IPS DF 19.7 (cell line): Measurements from ENCODE around the gene PTPRB.

Experiments
- DNase-seq: peaks from one replicate; pipeline ENCODE4 v3.0.0-alpha.2; 2013; ENCODE audit warnings: low read depth, low spot score

PTPRB gene

DNA sequence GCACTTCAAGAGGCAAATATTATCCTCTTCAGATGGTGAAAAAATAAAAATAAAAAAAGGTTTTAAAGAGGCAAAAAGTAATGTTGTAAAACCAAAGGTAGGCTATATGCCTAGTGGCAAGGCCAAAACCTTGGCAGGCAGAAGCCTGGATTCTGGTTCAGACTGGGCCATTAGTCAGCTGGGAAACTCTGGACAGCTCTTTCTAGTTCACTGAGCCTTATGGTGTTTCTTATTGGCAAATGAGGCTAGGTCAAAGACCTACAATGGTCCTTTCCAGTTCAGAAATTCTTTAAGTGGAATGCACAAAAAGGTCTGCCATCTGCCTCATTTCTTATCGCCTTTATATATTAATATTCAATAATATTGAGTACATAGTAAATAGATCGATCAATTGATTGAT, 44.6 kb downstream of the PTPRB start:
- no peak for DNase-seq

DNA sequence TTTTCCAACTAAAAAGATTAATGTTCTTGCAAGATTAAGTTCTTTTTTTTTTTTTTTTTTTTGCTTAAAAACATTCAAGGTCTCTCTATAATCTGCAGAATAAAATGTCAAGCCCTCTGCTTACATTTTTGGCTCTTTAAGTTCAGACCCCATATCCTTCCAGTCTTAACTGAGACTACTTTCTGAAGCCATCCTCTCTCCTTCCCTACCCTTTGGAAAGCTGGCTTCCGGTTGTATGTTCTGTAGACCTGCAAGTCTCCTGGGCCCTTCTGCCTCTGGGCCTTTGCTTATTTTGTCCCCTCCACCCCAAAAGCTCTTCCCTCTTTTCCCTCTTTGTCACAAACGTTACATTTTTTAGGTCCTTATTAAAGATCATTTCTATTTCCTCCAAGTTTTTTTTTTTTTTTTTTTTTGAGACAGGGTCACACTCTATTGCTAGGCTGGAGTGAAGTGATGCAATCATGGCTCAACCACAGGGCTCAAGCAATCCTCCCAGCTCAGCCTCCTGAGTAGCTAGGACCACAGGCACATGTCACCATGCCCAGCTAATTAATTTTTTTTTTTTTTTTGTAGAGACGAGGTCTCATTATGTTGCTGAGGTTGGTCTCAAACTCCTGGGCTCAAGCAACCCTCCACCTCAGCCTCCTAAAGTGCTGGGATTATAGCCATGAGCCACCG, 46.5 kb downstream of the PTPRB start:
- DNase-seq = no peak

DNA sequence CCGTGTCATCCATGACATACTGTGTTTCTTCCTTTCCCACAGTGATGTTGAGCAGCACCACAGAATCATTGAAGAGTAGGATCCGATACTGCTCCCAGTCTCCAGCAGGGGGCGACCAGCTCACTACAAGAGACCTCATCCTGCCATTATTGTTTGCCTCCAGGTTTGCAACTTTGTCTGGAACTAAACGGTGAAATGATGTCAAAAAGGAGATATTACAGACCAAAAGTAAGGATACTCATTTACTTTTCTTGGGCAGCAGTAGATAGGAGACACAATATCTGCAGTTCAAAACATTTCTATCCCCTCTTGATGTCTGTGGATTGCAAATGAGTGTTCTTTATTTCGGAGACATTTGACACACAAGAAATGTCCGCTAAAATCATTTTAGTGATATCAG, 47.2 kb downstream of the PTPRB start:
- peak; percentile 56 for DNase-seq

DNA sequence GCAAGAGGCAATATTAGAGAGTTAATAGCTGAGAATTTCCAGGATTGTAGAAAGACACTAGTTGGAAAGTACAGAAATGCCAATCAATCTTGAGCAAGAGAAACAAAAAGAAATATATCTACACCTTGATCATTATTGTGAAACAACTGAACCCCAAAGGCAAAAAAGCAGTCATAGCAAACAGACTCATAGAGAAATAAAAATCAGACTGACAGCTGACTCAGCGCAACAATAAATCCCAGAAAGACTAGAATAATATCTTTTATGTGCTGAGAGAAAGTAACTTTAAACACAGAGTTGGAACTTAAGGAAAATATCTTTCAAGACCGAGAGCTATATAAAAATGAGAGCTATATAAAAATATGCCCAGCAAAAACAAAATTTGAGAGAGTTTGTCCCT, 52.9 kb downstream of the PTPRB start:
- DNase-seq = no peak

DNA sequence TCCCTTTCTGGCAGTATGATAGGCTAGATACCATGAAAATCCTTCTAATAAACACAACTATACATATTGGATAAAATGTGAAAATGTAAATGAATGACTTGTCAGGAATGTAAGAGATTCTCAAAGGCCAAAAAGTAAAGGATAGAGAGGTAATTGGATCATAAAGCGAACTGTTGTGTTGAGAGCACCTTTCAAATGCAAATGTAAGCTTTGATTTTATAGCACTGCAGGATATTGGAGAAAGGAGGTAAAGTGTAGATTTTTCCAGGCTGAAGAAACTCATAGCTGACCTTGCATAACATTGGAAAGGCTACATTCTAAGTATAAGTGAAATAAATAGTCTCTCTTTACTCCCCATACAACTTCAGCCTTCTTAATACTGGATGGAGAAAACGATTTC, 54.0 kb downstream of the PTPRB start:
- no peak for DNase-seq

DNA sequence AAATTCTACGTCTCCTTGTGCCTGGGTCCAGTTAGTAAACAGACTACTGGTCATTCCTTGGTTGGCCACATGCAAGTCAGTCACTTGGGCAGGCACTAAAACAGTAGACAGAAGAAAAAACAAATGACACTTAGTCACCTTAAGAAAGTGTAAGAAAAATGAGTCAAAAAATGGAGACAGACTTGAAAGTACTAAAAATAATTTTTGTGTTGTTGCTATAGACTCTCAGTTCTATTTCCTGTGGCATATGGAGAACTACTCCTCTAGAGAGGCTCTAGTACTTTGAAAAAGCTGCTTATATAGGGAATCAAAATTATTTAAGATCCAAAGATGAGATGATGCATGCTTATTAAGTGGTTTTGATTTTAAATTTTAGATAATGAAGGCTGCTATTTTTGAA, 56.0 kb downstream of the PTPRB start:
- no peak for DNase-seq

DNA sequence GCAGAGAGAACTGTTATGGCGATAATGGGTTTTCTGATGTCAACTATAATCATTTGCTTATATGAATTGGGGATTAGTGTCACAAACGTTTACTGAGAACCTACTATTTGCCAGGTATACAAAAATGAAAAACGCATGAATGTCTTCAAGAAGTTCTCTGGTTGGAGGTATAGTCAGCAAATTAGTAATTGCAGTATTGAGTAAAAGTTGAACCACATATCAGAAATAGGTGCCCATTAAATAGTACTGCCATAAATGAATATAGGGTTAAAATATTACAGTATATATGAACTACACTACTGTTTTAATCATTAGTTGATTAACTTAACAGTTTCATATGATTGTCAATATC, 60.0 kb downstream of the PTPRB start:
- no peak for DNase-seq

DNA sequence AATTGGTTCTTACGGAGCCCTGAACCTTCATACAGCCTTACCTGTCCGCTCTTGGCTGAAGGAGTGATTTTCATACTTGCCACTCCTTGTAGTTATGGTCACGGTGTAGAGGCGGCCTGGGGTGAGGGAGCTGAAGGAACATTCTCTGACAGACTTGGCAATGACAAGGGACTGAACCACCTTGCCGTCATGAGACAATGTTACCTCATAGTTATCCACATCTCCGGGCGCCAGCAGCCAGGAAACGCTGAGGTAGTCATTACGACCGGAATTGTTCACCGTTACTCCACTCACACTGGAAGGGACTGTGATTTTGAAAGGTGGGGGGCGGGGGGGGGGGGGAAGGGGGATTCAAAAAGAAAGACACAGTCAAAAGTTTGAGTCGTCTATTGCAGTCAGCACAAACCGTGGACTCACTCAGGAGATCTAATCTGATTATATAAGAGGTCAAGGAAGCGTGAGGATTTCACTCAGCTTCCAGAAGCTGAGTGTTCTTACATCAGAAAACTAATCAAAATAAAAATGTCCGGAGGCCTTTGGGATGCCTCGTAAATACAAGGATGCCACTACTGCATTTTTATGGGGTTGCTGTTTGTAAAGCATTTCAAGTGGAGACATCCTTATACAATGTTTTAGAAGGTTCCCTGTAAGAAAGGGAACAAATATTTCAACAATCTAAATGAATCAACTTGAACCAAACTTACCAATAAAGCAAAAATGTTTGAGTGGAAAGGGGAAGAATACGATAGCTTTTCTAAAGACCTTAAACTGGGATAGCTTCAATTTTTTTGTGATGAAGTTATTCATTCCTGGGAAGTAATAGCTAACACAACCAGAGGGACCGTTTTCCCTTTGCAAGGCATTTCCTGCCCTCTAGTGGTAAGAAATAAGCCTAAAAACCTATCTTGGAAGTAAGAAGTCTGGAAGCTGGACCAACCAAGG, 60.6 kb downstream of the PTPRB start:
- peak; percentile 20 for DNase-seq

DNA sequence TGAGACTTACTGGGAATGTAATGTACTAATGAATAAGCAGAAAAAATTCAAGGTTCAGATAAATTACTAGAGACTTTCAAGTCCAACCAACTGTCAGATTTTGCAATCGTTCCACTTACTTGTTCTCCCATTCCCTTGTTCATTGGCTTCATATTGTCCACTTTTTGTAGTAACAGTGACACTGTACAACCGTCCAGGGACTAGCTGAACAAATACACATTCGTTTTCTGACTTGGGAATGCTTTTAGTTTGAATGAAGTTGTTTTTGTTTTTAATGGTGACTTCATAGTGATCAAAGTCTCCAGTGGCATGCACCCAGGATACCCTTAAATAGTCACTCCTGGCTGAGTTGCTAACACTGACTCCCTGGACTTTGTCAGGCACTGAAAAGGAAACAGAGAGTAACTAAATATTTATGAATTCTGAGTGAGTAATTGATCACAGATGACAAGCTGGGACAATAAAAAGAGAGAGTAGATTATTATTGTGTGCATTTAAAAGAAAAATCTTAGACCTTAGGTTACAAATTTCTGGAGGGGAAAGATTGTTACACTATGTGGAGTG, 65.4 kb downstream of the PTPRB start:
- no peak for DNase-seq

DNA sequence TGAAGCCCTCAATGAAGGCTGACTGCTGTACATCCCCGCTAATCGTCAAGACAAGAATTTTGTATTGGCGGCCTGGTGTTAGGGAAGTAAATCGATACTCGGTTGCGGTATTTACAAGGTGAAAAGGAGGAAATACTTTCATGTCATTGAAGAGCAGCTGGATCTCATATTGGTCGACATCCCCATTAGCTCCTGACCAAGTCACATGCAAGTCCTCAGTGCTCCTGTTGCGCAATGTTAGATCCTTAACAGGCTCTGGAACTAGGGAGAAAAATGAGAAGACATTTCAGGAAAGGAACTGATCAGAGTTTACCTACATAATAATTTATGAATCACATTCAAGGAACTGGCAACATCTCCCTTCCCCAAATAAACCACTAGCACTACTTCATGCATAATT, 66.2 kb downstream of the PTPRB start:
- DNase-seq = no peak

DNA sequence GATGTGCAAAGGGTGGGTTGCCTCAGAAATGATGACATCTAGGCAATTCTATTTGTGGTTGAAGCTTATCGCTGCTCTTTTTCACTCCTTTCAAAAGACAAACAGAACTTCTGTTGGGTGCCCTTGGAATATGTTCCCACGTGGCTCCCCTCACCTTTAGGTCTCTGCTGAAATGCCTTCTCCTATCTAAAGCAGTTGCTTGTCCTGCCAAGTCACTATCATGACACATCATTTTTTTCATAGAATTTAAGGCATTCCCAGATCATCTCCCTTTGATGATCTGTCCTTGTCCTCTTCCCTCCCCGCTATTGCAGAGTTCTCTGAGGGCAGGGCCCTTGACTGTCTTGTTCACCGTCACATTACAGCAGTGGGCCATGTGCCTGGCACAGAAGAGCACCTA, 75.7 kb downstream of the PTPRB start:
- DNase-seq = no peak

DNA sequence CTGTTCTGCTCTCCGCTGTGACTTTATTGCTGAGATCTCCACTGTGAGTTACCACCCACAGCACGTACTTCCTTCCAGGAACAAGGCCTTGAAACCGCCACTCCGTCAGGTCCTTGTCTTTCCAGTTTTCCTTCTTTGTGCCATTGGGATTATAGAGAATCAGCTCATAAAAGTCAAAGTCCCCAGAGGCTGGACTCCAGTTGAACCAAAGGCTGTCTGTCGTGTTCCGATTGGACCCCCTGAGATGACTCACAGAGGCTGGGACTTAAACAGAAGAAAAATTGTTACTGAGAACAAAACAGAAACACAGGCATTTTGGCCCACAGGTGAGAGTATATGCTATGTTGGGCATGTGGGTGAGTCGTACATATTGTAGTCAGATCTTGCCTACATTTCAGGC, 76.6 kb downstream of the PTPRB start:
- DNase-seq = no peak

DNA sequence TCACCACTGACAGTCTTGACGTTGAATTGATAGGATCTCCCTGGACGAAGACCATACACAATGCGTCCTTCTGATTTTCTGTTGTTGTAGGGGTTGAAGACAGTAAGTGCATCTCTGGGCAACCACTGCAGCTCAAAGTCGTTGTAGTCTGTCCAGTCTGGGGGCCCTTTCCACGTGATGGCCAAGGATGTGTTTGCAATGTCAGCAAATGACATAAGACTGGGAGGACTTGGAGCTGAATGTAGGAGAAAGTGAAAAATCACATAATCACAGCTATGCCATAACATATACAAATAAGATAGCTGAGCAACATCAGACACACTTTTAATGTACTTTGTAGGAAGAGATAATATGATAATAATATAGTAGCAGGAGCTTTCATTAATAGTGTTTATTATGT, 77.8 kb downstream of the PTPRB start:
- no peak for DNase-seq

DNA sequence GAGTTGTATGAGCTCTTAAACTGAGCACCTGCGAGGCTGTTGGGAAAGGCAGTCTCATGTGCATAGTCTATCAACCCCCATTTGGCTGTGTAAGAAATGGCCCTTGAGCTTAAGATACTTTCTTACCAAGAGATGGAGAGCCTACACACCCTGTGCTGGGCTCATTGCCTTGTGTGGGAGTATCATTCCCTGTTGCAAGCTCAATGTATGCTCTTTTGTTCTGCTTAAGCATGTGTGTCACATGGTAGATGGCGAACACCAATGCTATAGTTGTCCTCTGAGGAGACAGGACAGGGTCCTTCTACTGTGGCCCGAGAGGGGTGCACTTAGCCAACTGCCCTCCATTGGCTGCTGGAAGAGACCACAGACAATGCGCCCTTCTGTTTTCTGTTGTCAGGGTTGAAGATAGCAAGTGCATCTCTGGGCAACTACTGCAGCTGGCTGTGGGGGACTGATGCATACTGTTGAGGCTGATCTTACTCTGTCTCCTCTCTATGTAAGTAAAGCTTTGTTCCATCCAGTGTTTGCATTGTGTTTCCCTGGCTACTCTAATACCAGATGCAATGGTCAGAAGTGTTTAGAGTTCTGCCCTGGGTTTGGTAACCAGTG, 79.5 kb downstream of the PTPRB start:
- DNase-seq = no peak

DNA sequence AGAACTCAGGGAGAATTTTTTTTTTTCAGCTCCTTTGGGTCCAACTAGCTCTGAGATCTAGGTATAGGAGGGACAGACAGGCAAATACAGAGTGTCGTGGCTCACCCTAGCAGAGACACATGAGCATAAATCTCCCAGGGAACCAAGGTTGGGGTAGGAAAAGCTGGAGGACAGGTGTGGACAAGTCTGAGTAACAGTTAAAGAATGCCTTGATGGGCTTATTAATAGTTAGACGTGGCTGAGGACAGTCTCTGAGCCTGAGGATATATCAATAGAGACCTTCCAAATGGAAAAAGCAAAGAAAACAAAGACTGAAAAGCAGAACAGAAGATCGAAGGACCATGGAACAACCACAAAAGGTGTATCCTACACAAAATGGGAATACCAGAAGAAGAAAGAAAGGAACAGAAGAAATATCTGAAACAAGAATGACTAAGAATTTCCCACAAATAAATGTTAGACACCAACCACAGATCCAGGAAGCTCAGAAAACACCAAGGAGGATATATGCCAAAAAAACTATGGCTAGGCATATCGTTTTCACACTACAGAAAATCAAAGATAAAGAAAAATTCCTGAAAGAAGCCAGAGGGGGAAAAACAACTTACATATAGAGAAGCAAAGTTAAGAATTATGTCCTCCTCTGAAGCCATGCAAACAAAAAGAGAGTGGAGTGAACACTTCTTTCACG, 80.9 kb downstream of the PTPRB start:
- DNase-seq = no peak

DNA sequence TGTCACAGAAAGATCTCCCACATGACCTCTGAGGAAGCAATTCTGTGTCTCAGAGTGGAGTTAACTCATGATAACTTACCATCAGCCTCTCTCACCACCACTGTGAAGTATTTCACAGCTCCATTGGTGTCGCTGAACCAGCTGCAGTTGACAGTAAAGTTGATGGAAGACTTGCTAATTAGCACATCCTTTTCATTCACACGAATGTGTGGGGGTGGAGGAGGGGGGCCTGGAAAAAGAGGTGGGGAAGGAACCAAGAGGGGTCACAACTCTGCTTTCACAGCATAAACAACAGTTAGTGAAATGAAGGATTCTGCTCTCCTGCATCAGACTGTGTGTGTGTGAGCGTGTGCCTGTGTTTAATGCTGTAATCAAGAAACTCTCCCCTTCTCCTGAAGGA, 82.1 kb downstream of the PTPRB start:
- no peak for DNase-seq

DNA sequence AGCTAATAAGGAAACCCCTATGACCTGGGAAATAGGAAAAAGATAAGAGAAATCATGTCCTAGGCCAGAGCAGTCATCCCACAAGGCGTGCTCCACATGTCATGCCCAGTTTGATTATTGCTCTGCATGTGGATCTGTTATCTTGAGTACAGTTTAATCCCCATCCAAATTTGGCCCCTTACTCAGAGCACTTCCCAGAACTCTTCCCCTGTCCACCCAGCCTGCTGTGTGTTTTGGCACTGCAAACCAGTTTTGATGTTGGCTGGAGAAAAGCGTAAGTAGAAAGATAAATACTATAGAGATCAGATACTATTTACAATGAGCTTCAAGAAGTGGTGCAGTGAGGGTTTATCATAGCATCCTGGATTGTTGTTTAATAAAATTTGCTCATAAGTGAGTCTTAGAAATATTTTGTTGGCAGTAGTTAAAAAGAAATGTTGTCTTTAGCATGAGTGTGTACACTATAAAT, 83.8 kb downstream of the PTPRB start:
- no peak for DNase-seq

DNA sequence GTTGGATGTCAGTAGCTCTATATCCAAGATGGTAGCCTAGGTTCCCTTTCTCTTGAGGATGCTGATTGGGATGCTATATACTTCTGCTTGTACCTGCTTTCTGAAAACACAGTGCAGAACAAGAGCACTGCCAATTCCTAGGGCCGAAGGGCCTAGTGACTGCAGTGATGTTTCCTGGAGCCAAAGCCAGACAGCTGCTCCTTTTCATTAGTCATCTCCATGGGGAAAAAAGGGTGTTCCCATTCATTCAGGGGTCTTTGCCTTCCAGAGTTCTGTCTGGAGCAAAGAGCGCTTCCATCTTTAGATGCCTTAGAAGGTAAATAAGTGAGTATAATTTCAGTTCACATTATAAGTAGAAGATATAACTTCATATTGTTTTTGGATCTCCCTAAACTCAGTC, 85.5 kb downstream of the PTPRB start:
- DNase-seq = no peak

DNA sequence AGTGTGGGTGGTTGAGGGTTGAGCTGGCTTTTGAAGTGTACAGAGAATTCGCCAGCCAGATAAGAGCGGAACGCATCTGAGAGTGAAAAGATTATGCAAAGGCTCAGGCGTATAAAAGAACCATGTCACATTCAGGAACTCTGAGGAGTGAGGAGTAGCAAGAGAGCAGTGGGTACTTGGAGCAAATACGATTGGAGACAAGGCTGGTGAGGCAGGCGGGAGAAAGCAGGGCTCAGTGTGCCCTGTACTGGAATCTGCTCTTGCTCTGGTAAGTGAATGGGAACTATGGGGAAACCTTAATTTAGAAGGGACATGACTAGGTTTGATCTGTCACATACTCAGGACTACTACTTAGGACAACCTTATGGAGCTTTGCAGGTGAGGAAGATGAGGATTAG, 87.0 kb downstream of the PTPRB start:
- DNase-seq = no peak

DNA sequence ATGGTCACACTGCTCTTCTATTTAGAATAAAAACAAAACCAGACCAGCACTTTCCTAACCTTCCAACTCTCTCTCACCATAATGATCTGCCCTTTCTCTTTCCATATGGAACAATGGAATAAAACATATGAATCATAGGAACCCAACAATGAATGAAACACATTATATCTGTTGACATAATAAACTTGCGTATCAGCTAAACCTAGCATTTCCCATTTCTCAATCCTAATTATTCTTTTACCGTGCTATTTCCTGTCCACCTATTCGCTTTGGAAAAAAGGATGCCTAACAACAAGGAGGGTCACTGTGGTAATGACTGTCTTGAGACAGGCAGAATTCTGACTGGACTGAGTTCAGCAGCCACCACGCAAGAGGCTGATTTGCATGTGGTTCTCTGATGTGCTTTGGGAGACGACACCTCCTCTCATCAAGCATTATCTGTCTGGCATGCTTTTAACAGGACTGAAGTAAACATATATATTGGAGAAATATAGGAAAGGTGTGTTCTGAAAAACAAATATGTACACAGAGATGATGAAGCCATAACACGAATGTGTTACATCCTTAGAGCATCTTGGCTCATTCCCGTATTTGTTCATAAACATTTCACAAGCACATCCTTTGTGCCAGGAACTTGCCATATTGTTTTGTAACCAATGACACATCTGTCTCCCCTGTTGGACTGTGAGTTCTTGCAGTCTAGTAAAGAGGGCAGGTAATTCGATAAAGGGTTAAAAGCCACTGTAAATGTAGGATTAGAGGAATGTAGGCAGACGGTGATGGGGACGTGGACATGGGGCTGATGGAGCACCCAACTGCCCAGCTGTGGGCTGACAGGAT, 87.7 kb downstream of the PTPRB start:
- no peak for DNase-seq

DNA sequence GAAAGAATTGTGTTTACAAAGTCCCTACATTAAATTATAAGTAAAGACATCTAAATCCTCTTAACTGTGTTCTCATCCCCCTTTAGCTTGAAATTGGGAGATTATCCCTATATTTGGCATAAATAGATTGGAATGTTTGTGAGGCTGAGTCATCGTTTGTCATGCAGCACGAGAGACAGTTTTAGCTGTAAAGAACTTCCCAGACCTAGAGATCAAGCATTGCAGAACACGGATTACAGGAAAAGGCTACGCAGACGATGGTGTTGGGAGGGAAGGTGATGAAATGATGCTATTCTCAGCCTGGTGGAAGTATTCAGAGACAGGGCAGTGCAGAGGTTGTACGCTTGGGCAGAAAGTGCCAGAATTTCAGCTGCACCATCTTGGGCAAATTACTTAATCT, 93.8 kb downstream of the PTPRB start:
- DNase-seq = no peak
